ENCODE results near the gene HRH4.

Gene HRH4

GRCh38 chr18:24465486-24465885, 5.0 kb downstream of the HRH4 start:
- DNase-seq (ENCODE audit: low read depth), result no peak

GRCh38 chr18:24466771-24467170, 6.3 kb downstream of the HRH4 start:
- DNase-seq (ENCODE audit: low read depth), result no peak

DNA sequence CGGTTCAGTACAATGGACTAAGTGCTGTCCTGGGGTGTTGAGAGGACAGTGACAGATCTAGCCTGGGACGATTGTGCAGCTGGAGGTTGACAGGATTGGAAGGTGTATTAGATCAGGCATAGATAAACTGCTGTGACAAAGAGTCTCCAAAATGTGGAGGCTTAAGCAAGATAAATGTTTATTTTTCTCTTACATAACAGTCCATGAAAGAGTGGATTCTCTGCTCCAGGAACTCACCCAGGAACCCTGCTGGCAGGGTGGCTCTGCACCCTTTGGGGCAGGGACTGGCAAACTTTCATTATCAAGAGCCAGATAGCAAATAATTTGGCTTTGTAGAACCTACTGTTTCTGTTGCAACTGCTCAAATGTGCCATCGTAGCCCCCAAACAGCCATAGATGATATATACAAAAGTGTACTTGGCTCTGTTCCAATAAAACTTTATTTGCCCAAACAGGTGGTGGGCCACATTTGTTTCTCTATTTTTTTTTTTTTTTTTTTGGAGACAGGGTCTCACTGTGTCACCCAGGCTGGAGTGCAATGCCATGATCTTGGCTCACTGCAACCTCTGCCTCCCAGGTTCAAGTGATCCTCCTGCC, 9.7 kb downstream of the HRH4 start:
- no peak for DNase-seq (ENCODE audit: low read depth)

DNA sequence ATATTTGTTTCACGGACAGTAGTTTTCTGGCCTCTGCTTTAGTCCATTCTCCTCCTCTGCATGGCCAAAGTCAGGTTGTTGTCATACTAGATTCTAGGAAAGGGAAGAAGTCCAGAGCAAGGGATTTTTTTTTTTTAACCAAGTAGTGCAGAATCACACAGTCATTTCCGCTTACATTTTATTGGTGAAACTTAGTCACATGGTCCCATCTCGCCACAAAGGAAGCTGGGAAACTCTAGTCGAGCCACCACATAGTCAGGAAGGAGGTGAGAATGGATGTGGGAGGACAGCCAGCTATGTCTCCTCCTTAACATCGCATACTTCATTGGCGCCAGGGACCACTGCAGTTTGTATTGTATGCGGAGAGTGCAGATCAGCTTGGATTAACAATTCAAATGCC, 10.4 kb downstream of the HRH4 start:
- no peak for DNase-seq (ENCODE audit: low read depth)

DNA sequence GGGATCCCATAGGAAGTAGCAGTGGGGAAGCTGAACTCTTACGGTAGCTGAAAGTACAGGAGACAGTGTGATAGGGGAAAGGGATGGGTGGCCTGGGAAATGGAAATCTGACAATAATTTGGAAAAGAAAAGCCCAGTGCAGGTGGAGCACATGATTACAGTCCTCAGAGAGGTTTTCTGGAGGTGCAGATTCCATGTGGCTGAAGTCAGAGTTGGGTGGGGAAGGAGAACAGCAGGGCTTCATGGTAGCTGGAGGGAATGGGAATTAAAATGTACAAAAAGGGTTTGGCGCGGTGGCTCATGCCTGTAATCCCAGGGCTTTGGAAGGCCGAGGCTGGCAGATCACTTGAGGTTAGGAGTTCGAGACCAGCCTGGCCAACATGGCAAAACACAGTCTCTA, 12.2 kb downstream of the HRH4 start:
- no peak for DNase-seq (ENCODE audit: low read depth)

- no peak for DNase-seq (ENCODE audit: low read depth)
Observed at GRCh38 chr18:24474406-24474805, 14.0 kb downstream of the HRH4 start.

GRCh38 chr18:24475926-24476589, 15.6 kb downstream of the HRH4 start:
- DNase-seq (ENCODE audit: low read depth), result no peak

DNA sequence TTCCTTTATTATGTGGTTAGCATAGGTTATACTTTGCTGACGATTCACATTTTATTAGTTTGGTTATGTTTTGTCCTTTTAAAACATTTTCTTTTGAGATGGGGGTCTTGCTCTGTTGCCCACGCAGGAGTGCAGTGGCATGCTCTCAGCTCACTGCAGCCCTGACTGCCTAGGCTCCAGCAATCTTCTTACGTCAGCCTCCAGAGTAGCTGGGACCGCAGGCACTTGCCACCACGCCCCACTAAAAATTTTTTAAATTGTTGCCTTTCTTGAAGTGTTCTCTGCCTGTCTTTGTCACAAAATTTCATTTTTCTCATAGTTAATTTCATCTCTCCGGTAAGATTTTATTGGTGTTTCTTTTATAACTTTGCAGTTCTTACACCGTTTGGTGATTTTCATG, 18.9 kb downstream of the HRH4 start:
- no peak for DNase-seq (ENCODE audit: low read depth)

DNA sequence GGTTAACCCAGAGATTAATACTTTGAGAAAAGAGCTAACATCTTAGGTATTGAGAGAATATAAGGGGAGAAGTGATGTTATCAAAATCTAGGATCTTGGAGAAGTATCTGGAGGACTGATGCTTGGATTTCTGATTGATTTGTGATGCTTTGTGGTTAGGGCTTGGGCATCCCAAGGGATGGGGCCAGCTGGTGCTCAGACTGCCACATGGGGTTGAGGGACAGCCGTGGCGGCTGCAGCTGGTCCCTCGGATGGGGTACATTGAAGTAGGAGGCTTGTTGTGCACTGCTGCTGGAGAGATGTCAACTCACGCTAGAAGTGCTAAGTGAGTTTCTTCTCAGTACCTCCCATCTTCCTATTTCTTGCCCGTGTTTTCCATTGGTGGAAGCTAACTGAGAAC, 22.4 kb downstream of the HRH4 start:
- no peak for DNase-seq (ENCODE audit: low read depth)

GRCh38 chr18:24485681-24486080, 25.2 kb downstream of the HRH4 start:
- DNase-seq (ENCODE audit: low read depth), result no peak

GRCh38 chr18:24486684-24487083, 26.2 kb downstream of the HRH4 start:
- DNase-seq (ENCODE audit: low read depth), result no peak

GRCh38 chr18:24488824-24489493, 28.5 kb downstream of the HRH4 start:
- DNase-seq (ENCODE audit: low read depth), result no peak

- peak; percentile 37 for DNase-seq (ENCODE audit: low read depth)
Observed at GRCh38 chr18:24490539-24490938, 30.1 kb downstream of the HRH4 start.

GRCh38 chr18:24491927-24492834, 31.7 kb downstream of the HRH4 start:
- no peak for DNase-seq (ENCODE audit: low read depth)

DNA sequence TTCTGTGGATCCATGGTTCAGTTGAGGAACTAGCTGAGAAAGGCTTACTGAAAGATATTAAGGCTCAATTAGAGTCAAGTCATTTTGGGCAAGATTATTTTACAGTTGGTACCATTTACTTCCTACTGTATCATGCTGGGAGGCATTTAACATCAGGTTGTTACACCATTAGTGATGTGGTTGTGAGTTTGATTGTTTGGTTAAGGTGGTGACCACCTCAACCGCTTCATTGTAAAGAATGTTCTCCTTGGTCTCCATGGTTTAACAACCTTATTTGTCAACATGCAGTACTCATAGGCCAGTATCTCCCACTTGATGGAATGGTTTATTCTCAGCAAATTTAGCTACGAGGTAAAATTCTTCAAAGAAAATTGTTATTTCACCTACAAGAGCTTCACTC, 34.1 kb downstream of the HRH4 start:
- DNase-seq (ENCODE audit: low read depth), result no peak

GRCh38 chr18:24497031-24497754, 36.8 kb downstream of the HRH4 start:
- DNase-seq (ENCODE audit: low read depth), result peak; percentile 70

DNA sequence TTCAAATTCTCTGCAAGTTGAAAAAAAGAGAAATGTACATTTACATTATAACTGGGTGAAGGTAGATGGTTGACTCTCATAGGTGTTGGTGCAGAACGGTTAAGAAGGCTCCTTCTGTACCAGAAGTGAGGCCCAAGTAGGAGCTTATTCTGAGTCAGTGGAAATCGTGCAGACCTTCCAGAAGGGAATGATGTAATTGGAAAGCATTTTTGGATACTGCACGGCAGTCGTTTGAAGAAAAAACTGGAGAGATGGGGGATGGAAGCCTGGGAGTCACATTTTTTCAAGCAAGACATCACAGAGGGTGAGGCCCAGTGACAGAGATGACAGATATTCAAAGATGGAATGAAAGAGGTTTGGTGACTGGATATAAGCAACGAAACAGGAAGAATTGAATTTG, 39.4 kb downstream of the HRH4 start:
- DNase-seq (ENCODE audit: low read depth), result peak; percentile 64

- DNase-seq (ENCODE audit: low read depth), result no peak
Observed at GRCh38 chr18:24500217-24500616, 39.8 kb downstream of the HRH4 start.

DNA sequence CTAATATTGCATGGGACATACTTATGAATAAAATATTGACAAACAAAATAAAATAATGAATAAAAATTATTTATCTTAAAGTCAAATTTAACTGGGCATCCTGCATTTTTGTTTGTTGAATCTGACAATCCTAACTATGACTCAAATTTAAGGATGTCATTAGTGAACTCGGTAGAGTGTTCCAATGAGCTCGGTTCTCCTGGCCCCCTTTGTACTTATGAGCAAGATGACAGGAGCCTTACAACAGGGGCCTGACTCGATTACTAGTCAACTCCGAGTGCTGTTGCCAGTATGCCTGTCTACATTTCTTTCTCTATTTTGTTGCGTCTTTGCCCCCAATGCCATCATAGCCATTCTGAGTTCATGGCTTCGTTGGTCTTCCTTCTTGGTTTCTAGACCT, 40.3 kb downstream of the HRH4 start:
- no peak for DNase-seq (ENCODE audit: low read depth)

DNA sequence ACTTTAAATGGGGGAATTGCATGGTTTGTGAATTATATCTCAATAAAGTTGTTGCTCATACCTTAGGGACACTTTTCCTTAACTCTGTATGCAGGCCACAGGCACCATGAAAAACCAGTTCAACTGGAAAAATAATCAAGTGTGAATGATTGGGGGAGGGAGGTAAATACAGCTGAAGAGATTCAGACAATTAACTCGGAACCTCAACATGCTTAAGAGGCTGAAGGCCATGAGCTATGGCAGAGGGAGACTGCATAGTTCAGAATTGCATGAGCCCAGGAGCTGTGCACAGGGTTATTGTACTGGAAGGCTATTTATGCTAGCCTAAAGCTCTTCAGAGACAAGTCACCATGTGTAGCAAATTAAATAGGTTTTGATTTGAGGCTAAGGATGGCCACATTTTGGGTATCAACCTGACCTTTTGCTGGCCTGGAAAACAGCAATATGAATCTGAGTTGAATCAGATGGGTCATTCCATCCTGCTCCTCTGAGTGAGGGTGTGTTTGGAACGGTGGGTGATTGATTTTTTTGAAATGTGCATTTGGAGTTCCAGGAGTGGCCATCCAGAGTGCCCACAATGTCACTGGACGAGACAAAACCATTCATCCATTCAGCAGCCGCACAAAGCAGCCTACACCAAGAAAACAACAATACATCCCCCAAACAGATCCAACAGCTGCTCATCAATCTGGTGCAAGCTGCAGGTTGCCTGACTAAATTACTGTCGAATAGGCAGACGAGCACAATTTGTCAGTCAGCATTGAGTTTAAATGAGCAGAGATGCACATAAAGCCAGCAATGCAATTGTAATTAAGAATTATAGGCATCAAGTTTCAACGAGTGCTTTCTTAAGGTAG, 42.5 kb downstream of the HRH4 start:
- no peak for DNase-seq (ENCODE audit: low read depth)

DNA sequence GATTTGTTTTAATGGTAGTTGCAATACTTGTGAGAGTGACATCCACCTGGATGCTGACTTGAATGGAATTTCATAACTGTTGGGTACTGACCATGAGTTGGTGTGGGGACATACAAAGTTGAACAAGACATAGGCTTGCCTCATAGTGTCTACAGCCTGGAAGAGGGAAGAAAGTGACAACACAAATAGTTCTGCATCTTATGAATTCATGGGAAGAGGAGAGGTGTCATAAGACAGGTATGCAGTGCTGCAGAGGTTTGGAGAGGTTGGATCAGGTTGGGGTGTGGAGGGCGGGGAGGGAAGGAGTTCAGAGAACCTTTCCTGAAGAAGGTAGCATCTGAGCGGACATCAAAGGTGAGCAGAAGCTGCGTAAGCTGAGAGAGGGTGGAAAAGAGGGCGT, 44.0 kb downstream of the HRH4 start:
- DNase-seq (ENCODE audit: low read depth), result no peak

Measured in GM04503 (cell line).